CD4-positive, alpha-beta T cell treated with Interleukin-17A for 1 hour (primary cell): ENCODE results near the gene TBC1D19.
A peak's percentile ranks its signal among the peaks of the same experiment; 100 is the strongest.

Experiments
- DNase-seq: peaks from one replicate; pipeline ENCODE4 v3.0.0-alpha.2; 2020

TBC1D19 gene

GRCh38 chr4:26786916-26787315, 203.0 kb downstream of the TBC1D19 start:
- no peak for DNase-seq

GRCh38 chr4:26787461-26788340, 203.8 kb downstream of the TBC1D19 start:
- peak; percentile 42 for DNase-seq

- no peak for DNase-seq
Observed at GRCh38 chr4:26788341-26788733, 204.5 kb downstream of the TBC1D19 start.

- no peak for DNase-seq
Observed at GRCh38 chr4:26789208-26789607, 205.3 kb downstream of the TBC1D19 start.

GRCh38 chr4:26791346-26791745, 207.5 kb downstream of the TBC1D19 start:
- no peak for DNase-seq

GRCh38 chr4:26792639-26793038, 208.8 kb downstream of the TBC1D19 start:
- no peak for DNase-seq

- DNase-seq: no peak
Observed at GRCh38 chr4:26793735-26794134, 209.9 kb downstream of the TBC1D19 start.

- no peak for DNase-seq
Observed at GRCh38 chr4:26796081-26796480, 212.2 kb downstream of the TBC1D19 start.

- no peak for DNase-seq
Observed at GRCh38 chr4:26802790-26803189, 218.9 kb downstream of the TBC1D19 start.

GRCh38 chr4:26803211-26803861, 219.5 kb downstream of the TBC1D19 start:
- no peak for DNase-seq

GRCh38 chr4:26804451-26804850, 220.6 kb downstream of the TBC1D19 start:
- DNase-seq: no peak

GRCh38 chr4:26804925-26805324, 221.0 kb downstream of the TBC1D19 start:
- DNase-seq: no peak
